ENCODE measurements around the gene CBFA2T2.

Gene CBFA2T2

GRCh38 chr20:33650111-33650752, 160.3 kb downstream of the CBFA2T2 start:
- TF ChIP-seq, protein P1, sequence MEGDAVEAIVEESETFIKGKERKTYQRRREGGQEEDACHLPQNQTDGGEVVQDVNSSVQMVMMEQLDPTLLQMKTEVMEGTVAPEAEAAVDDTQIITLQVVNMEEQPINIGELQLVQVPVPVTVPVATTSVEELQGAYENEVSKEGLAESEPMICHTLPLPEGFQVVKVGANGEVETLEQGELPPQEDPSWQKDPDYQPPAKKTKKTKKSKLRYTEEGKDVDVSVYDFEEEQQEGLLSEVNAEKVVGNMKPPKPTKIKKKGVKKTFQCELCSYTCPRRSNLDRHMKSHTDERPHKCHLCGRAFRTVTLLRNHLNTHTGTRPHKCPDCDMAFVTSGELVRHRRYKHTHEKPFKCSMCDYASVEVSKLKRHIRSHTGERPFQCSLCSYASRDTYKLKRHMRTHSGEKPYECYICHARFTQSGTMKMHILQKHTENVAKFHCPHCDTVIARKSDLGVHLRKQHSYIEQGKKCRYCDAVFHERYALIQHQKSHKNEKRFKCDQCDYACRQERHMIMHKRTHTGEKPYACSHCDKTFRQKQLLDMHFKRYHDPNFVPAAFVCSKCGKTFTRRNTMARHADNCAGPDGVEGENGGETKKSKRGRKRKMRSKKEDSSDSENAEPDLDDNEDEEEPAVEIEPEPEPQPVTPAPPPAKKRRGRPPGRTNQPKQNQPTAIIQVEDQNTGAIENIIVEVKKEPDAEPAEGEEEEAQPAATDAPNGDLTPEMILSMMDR (IDR thresholded peaks at IDR 0.05; ENCODE audit: low read depth, low read length, missing control alignments) = no peak
- no peak for DNase-seq (ENCODE audit: low read depth)
- in situ Hi-C loops (cut with HindIII; ENCODE audit: low sequenced_read_pairs) = no loop called here
- no peak overlapping the region for H3K4me3 ChIP-seq (ENCODE audit: low read depth, low read length)

DNA sequence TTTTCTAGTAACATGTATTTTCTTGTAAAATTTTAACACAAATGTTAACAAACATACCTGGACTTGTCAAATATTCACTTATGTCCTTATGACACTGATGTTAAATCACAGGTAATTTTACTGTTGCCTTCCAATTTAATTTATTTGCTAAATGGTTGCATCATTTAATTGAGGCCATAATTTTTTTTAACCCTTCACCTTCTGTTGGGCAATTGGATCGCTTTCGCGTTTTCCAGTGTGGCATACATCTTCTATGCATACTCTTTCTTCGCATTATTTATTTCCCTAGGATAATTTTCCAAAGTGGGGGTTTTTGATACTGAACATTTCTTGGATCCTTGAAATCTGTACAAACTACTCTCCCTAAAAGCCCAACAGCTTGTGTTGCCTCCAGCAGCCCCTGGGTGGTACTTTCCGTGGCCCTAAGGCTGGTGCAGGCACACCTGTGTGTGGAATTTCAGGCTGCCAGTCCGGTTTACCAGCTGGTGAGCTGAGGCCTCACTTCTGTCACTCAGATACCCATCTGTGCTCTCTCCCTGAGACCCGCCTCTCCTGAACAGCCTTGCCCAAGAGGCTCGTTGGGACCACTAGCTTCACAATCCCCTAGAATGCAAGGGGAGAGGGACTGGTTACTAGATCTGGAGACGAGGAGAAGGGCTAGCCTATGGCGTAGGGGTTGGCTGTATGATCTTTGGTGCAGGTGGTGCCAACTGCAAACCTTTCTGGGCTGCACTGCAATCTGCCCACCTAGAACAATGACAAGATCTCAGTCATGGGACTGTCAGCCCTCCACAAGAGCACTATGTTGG, 161.1 kb downstream of the CBFA2T2 start:
- TF ChIP-seq, protein P1 (IDR thresholded peaks at IDR 0.05; ENCODE audit: low read depth, low read length, missing control alignments) = no peak
- in situ Hi-C loops (cut with HindIII; ENCODE audit: low sequenced_read_pairs) = no loop called here
- no peak overlapping the region for H3K4me3 ChIP-seq (ENCODE audit: low read depth, low read length)
- no peak for DNase-seq (ENCODE audit: low read depth)

GRCh38 chr20:33651562-33652048, 161.7 kb downstream of the CBFA2T2 start:
- H3K4me3 ChIP-seq (ENCODE audit: low read depth, low read length) = no peak overlapping the region
- TF ChIP-seq, protein P1 (IDR thresholded peaks at IDR 0.05; ENCODE audit: low read depth, low read length, missing control alignments) = no peak
- DNase-seq (ENCODE audit: low read depth) = no peak
- in situ Hi-C loops (cut with HindIII; ENCODE audit: low sequenced_read_pairs) = no loop called here

- in situ Hi-C loops (cut with HindIII; ENCODE audit: low sequenced_read_pairs) = no loop called here
- peak; percentile 42 for DNase-seq (ENCODE audit: low read depth)
- TF ChIP-seq, protein P1 (IDR thresholded peaks at IDR 0.05; ENCODE audit: low read depth, low read length, missing control alignments) = peak; percentile 97
- no peak overlapping the region for H3K4me3 ChIP-seq (ENCODE audit: low read depth, low read length)
These were observed 163.5 kb downstream of the CBFA2T2 start for GRCh38 chr20:33653218-33653899.

GRCh38 chr20:33653900-33654596, 164.2 kb downstream of the CBFA2T2 start:
- H3K4me3 ChIP-seq (ENCODE audit: low read depth, low read length) = no peak overlapping the region
- TF ChIP-seq, protein P1 (IDR thresholded peaks at IDR 0.05; ENCODE audit: low read depth, low read length, missing control alignments) = no peak
- DNase-seq (ENCODE audit: low read depth) = no peak
- in situ Hi-C loops (cut with HindIII; ENCODE audit: low sequenced_read_pairs) = no loop called here

DNA sequence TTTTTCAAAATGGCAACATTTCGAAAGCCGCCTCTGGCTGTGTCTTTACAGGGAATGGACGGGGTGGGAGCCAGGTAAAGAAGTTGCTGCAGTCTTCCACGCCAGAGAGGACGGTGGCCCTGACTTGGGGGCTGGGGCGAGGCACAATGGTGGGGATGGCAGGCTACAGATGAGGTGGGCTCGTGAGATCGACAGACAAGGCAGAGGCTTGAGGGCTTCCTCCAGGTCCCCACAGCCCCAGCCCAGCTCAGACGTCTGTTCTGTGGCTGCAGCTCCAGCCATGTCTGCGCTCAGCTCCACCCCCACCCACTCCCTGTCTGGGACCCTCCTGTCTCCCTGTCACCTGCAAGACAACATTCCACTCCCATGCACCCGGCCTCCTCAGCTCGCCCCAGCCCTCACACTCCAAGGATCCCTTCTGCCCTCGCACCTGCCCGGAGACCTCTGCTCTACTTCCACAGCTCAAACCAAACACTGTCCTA, 164.8 kb downstream of the CBFA2T2 start:
- TF ChIP-seq, protein P1 (IDR thresholded peaks at IDR 0.05; ENCODE audit: low read depth, low read length, missing control alignments) = no peak
- H3K4me3 ChIP-seq (ENCODE audit: low read depth, low read length) = no peak overlapping the region
- in situ Hi-C loops (cut with HindIII; ENCODE audit: low sequenced_read_pairs) = no loop called here
- no peak for DNase-seq (ENCODE audit: low read depth)
